OCI-LY7 (cell line): ENCODE results near the gene LGI2. TPM values are rescaled to one million over a fixed set of nuclear protein-coding genes. Genes with fewer than 3 reads are reported as not detected.

ENCODE experiments used
- BruUV-seq: library from RNA; stranded (reverse); fragments of 400-500 nt; replicated peaks from 2 replicates; lab custom pipeline; 2021; lab: Mats Ljungman, UMichigan
- CTCF ChIA-PET: fragments of 300-600 bp; sonication (Branson Sonifier 250); formaldehyde crosslinking; loops from one replicate; lab custom pipeline; 2022; ENCODE audit warnings: antibody characterized with exemption; ENCODE audit not compliant: unreplicated experiment; lab: Charles Lee
- POLR2A ChIA-PET: fragments of 300-600 bp; sonication (Branson Sonifier 250); formaldehyde crosslinking; loops from one replicate; lab custom pipeline; 2022; ENCODE audit warnings: antibody characterized with exemption; lab: Charles Lee
- DNase-seq: peaks from one replicate; pipeline ENCODE4 v3.0.0-alpha.2; 2015; ENCODE audit warnings: low spot score
- H2AFZ ChIP-seq: fragments of 200-600 bp; sonication (generic), shearing (Covaris generic); 2 replicates; pipeline ENCODE4 v1.6.1; 2014; ENCODE audit warnings: mild to moderate bottlenecking, antibody characterized with exemption, low read length, moderate library complexity
- H3K27ac ChIP-seq: fragments of 200-600 bp; sonication (generic); 2 replicates; pipeline ENCODE4 v1.5.1; 2014; ENCODE audit warnings: mixed run types, low read depth, mild to moderate bottlenecking, moderate library complexity, low read length, inconsistent platforms; ENCODE audit not compliant: poor library complexity, severe bottlenecking
- H3K36me3 ChIP-seq: fragments of 200-600 bp; sonication (generic); 2 replicates; pipeline ENCODE4 v1.6.1; 2014; ENCODE audit warnings: mild to moderate bottlenecking, antibody characterized with exemption, low read length, moderate library complexity, mixed read lengths; ENCODE audit not compliant: insufficient read depth
- H3K4me1 ChIP-seq: fragments of 200-600 bp; sonication (generic); 2 replicates; pipeline ENCODE4 v1.5.1; 2014; ENCODE audit warnings: mild to moderate bottlenecking, low read length; ENCODE audit not compliant: insufficient read depth, poor library complexity, severe bottlenecking
- H3K4me2 ChIP-seq: fragments of 200-600 bp; sonication (generic); 2 replicates; pipeline ENCODE4 v1.6.1; 2014; ENCODE audit warnings: mild to moderate bottlenecking, low read length
- H3K4me3 ChIP-seq: fragments of 200-600 bp; sonication (generic); 2 replicates; pipeline ENCODE4 v1.5.1; 2014; ENCODE audit warnings: mild to moderate bottlenecking, low read depth, low read length; ENCODE audit not compliant: poor library complexity, severe bottlenecking
- H3K79me2 ChIP-seq: fragments of 200-600 bp; sonication (generic); 2 replicates; pipeline ENCODE4 v1.6.1; 2016; ENCODE audit warnings: low read depth, mild to moderate bottlenecking, low read length, moderate library complexity, mixed read lengths; ENCODE audit not compliant: insufficient read depth
- H3K9me2 ChIP-seq: fragments of 200-600 bp; sonication (generic); 2 replicates; pipeline ENCODE4 v1.6.1; 2016; ENCODE audit warnings: mild to moderate bottlenecking, low read length, mixed read lengths; ENCODE audit not compliant: insufficient read depth
- H3K9me3 ChIP-seq: fragments of 200-600 bp; sonication (generic); 2 replicates; pipeline ENCODE4 v1.6.1; 2014; ENCODE audit warnings: mild to moderate bottlenecking, mixed run types, low read length, mixed read lengths
- H4K20me1 ChIP-seq: fragments of 200-600 bp; sonication (generic); 2 replicates; pipeline ENCODE4 v1.6.1; 2014; ENCODE audit warnings: mild to moderate bottlenecking, antibody characterized with exemption, low read length, moderate library complexity, mixed read lengths; ENCODE audit not compliant: insufficient read depth
- EZH2phosphoT487 ChIP-seq: fragments of 200-600 bp; sonication (generic); IDR thresholded peaks from 2 replicates; pipeline ENCODE4 v1.6.1; 2018; ENCODE audit warnings: low read depth, borderline replicate concordance, mild to moderate bottlenecking, mixed run types, antibody characterized with exemption, low read length, moderate library complexity, mixed read lengths
- intact Hi-C: fragments of 100-400 bp; cut with micrococcal nuclease; formaldehyde crosslinking; loops from one replicate; pipeline ENCODE4 v1.10.0; 2022; ENCODE audit not compliant: unreplicated experiment
- total RNA-seq, 2 experiments: library from RNA; depleted of rRNA in 1 of 2; stranded (reverse); fragments of >200 nt in 1 of 2; shearing (Covaris generic) in 1 of 2; gene quantifications; 2 replicates each; pipeline ENCODE4 v1.2.3, GENCODE V29; 2014 to 2022
- TF ChIP-seq, protein P1 (sequence below): fragments of 200-600 bp; sonication (generic); conservative IDR thresholded peaks from 2 replicates; pipeline ENCODE4 v1.5.1; 2014; ENCODE audit warnings: mild to moderate bottlenecking, antibody characterized with exemption, low read length, moderate library complexity, mixed read lengths

The LGI2 gene
- total RNA-seq, 2 experiments from 2014 or later = not detected

DNA sequence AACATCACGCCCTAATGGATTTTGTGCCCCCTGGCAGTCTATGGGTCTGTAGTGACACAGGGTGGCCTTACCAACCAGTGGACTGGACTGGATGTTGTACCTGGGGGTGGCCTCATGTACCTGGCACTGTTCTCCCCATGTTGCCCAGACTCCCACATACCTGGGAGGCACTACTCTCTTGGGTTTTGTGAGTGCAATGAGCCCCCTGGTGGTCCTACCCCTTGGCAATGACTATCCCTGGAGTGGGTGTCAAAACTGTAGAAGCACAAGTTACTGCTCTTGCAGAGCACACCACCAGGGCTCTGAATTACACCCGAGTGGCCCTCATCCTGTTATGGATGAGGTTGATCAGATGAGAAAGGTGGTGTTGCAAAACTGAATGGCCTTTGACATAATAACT is 60.1 kb downstream of the LGI2 start:
- BruUV-seq = no TSS peak
- no peaks in the 10 kb centered on the region for H4K20me1 ChIP-seq
- no peak overlapping the region for H3K4me3 ChIP-seq

DNA sequence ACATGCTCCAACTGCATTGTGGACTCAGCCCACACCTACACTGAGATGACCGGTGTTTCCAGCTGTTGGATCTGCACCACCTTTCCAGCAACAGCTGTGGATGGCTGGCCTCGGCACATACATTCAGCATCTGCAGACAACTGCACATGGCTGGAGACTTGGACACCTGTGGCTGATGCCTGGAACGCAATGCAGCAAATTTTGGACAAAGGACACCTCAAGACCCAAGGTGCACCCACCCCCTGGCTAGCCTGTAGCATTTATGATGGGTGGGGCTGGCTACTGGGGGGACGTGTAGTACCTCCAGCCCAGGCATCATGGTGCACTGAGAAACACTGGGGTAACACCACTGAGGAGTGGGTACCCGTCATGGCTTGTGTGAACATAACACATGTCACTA is 60.6 kb downstream of the LGI2 start:
- H3K36me3 ChIP-seq = no peaks in the 10 kb centered on the region
- no peaks in the 10 kb centered on the region for H3K9me2 ChIP-seq
- TF ChIP-seq EZH2phosphoT487 = no peak
- TF ChIP-seq, protein P1, sequence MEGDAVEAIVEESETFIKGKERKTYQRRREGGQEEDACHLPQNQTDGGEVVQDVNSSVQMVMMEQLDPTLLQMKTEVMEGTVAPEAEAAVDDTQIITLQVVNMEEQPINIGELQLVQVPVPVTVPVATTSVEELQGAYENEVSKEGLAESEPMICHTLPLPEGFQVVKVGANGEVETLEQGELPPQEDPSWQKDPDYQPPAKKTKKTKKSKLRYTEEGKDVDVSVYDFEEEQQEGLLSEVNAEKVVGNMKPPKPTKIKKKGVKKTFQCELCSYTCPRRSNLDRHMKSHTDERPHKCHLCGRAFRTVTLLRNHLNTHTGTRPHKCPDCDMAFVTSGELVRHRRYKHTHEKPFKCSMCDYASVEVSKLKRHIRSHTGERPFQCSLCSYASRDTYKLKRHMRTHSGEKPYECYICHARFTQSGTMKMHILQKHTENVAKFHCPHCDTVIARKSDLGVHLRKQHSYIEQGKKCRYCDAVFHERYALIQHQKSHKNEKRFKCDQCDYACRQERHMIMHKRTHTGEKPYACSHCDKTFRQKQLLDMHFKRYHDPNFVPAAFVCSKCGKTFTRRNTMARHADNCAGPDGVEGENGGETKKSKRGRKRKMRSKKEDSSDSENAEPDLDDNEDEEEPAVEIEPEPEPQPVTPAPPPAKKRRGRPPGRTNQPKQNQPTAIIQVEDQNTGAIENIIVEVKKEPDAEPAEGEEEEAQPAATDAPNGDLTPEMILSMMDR = no peak
- no peak overlapping the region for H3K4me2 ChIP-seq
- H3K27ac ChIP-seq = no peak overlapping the region
- no TSS peak for BruUV-seq
- H2AFZ ChIP-seq = no peak overlapping the region
- H4K20me1 ChIP-seq = no peaks in the 10 kb centered on the region
- H3K4me1 ChIP-seq = no peaks in the 10 kb centered on the region
- H3K4me3 ChIP-seq = no peak overlapping the region
- intact Hi-C loops = no loop called here
- ChIA-PET CTCF (no interaction called here), POLR2A (no interaction called here)
- peaks cover 19% of the 10 kb centered on the region for H3K9me3 ChIP-seq
- H3K79me2 ChIP-seq = no peaks in the 10 kb centered on the region
- no peak for DNase-seq

More for the DNA sequence above, 60.1 kb downstream of the LGI2 start:
- intact Hi-C loops = no loop called here
- H2AFZ ChIP-seq = no peak overlapping the region
- no peaks in the 10 kb centered on the region for H3K36me3 ChIP-seq
- no peaks in the 10 kb centered on the region for H3K79me2 ChIP-seq
- no peak overlapping the region for H3K4me2 ChIP-seq
- peaks cover 14% of the 10 kb centered on the region for H3K9me3 ChIP-seq
- DNase-seq = no peak
- no peaks in the 10 kb centered on the region for H3K9me2 ChIP-seq
- POLR2A ChIA-PET = no interaction called here
- H3K27ac ChIP-seq = no peak overlapping the region
- TF ChIP-seq, protein P1 = no peak
- no peak for TF ChIP-seq EZH2phosphoT487
- CTCF ChIA-PET = no interaction called here
- no peaks in the 10 kb centered on the region for H3K4me1 ChIP-seq

DNA sequence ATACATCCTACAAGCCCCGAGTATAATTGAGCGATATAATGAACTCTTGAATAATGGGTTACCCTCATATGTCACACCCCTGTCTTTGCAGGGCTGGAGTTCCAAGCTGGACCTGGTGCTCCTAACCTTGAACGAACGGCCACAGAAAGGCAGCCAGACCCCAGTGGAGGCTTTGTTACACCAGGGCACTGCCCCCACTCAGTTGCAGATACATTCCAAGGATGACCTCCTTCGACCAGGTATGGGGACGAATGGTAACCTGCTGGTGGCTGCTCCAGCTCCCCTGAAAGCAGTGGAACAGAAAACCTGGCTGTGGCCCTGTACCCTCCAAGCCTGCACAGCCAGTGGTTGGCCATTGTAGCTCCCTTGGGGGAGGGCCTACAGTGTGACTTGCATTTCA is 61.3 kb downstream of the LGI2 start:
- Histone ChIP-seq H3K4me2 (no peak overlapping the region), H3K27ac (no peak overlapping the region), H3K9me3 (peaks cover 25% of the 10 kb centered on the region), H3K9me2 (no peaks in the 10 kb centered on the region), H4K20me1 (no peaks in the 10 kb centered on the region), H3K4me3 (no peak overlapping the region), H3K79me2 (no peaks in the 10 kb centered on the region), H2AFZ (no peak overlapping the region), H3K36me3 (no peaks in the 10 kb centered on the region), H3K4me1 (no peaks in the 10 kb centered on the region)
- intact Hi-C loops = no loop called here
- POLR2A ChIA-PET = no interaction called here
- TF ChIP-seq, protein P1 = no peak
- no peak for TF ChIP-seq EZH2phosphoT487
- CTCF ChIA-PET = no interaction called here
- no peak for DNase-seq
- no TSS peak for BruUV-seq
